ENCODE results near the gene TEX22. TPM values are rescaled to one million over a fixed set of nuclear protein-coding genes. Genes with fewer than 3 reads are reported as not detected.

TEX22 gene
- total and polyA plus RNA-seq, 7 donors: 0.10 to 0.75 (median 0.34) TPM; not detected in 2

DNA sequence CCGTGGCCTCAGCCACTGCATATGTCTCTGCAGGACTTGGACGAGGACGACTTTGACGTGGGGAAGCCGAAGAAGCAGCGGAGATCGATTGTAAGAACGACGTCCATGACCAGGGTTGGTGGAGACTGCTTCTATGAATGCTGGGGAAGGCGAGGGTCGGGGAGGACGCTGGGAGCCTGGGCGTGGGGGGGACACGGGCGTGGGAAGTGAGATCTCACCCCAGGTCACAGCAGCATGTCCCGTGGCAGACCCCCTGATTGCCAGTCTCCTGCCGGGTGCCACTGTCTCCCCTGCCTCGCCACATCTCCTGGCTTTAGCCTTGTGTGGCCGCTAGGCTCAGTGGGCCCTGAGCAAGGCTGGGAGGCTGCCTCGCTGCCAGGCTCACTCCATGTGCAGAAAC lies 29.9 kb upstream of the TEX22 start:
- ATAC-seq (no peak), DNase-seq (no peak)
- Histone ChIP-seq H3K9me3 (no peaks in the 10 kb centered on the region), H3K4me3 (no peak overlapping the region), H3K36me3 (ENCODE audit: insufficient read depth in 1 of 2, low read depth in 1 of 2) (peaks cover 0 to 41% of the 10 kb centered on the region in 2 donors), H3K27ac (no peak overlapping the region), H3K27me3 (ENCODE audit: insufficient read depth in 3 of 3, low read length in 2 of 3) (no peaks in the 10 kb centered on the region), H3K4me1 (no peaks in the 10 kb centered on the region)
- TF ChIP-seq, protein P1, sequence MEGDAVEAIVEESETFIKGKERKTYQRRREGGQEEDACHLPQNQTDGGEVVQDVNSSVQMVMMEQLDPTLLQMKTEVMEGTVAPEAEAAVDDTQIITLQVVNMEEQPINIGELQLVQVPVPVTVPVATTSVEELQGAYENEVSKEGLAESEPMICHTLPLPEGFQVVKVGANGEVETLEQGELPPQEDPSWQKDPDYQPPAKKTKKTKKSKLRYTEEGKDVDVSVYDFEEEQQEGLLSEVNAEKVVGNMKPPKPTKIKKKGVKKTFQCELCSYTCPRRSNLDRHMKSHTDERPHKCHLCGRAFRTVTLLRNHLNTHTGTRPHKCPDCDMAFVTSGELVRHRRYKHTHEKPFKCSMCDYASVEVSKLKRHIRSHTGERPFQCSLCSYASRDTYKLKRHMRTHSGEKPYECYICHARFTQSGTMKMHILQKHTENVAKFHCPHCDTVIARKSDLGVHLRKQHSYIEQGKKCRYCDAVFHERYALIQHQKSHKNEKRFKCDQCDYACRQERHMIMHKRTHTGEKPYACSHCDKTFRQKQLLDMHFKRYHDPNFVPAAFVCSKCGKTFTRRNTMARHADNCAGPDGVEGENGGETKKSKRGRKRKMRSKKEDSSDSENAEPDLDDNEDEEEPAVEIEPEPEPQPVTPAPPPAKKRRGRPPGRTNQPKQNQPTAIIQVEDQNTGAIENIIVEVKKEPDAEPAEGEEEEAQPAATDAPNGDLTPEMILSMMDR (IDR thresholded peaks at IDR 0.05): no peak
- WGBS, 3 donors: 92 to 96% (median 93%) methylated on average over 20 of the region's 20 CpGs
- intact Hi-C loops (cut with DNase I): no loop called here

- H3K27me3 ChIP-seq (ENCODE audit: insufficient read depth in 3 of 3, low read length in 2 of 3): no peaks in the 10 kb centered on the region
- ATAC-seq (no peak), DNase-seq (no peak)
- intact Hi-C loops (cut with DNase I): no loop called here
- no peaks in the 10 kb centered on the region for H3K4me1 ChIP-seq
- no peak overlapping the region for H3K27ac ChIP-seq
- TF ChIP-seq, protein P1 (IDR thresholded peaks at IDR 0.05): no peak
- H3K36me3 ChIP-seq (ENCODE audit: insufficient read depth in 1 of 2, low read depth in 1 of 2): peaks cover 0 to 41% of the 10 kb centered on the region in 2 donors
- WGBS, 3 donors: 82 to 88% (median 87%) methylated on average over 29 of the region's 29 CpGs
- H3K9me3 ChIP-seq: no peaks in the 10 kb centered on the region
- no peak overlapping the region for H3K4me3 ChIP-seq
These were observed 29.3 kb upstream of the TEX22 start for GRCh38 chr14:105368910-105369652.

DNA sequence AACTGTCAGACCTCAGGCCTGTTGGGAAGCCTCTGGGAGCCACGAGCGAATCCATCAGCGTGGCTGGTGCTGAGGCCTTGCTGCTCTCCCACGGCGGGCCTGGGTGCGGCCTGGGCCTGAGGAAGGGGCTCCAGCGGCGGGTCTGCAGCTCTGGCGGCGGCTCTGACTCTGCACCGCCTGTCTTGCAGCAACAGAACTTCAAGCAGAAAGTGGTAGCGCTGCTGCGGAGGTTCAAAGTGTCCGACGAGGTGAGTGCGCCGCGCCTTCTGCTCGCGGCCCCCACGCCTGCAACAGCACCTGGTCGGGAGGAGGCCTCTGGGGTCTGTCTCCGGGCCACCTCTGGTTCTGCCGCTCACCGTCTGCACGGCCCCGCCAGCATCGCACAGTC lies 28.7 kb upstream of the TEX22 start:
- Histone ChIP-seq H3K36me3 (ENCODE audit: insufficient read depth in 1 of 2, low read depth in 1 of 2) (peaks cover 0 to 41% of the 10 kb centered on the region in 2 donors), H3K27me3 (ENCODE audit: insufficient read depth in 3 of 3, low read length in 2 of 3) (no peaks in the 10 kb centered on the region), H3K27ac (no peak overlapping the region), H3K4me3 (no peak overlapping the region), H3K9me3 (no peaks in the 10 kb centered on the region), H3K4me1 (no peaks in the 10 kb centered on the region)
- TF ChIP-seq, protein P1 (IDR thresholded peaks at IDR 0.05): no peak
- ATAC-seq (no peak), DNase-seq (no peak)
- intact Hi-C loops (cut with DNase I): loop anchor here (1.0 to 5.0 kb wide), 5 partner anchors 78 to 159 kb away; no protein-coding TSS in a partner anchor
- WGBS, 3 donors: 94 to 95% (median 94%) methylated on average over 27 to 28 of the region's 28 CpGs

DNA sequence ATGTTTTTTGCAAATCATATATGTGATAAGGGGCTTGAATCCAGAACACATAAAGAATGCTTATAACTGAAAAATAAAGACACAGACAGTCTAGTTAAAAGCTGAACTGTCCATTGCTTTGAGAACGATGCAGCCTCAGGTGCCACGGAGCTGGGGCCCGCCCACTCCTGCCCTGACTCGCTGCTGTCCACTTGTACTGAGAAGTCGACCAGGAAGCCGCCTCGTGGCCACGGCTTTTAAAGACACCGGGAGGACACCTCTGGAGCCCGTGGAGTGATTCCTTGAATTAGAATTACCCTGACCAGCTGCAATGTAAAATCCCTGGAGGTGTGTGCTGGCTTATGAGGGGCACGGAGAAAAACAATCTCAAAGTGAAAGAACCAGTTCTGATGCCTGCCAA lies 23.9 kb upstream of the TEX22 start:
- Histone ChIP-seq H3K27me3 (ENCODE audit: insufficient read depth in 3 of 3, low read length in 2 of 3) (no peaks in the 10 kb centered on the region), H3K27ac (no peak overlapping the region), H3K4me1 (no peaks in the 10 kb centered on the region), H3K36me3 (ENCODE audit: insufficient read depth in 1 of 2, low read depth in 1 of 2) (peaks cover 0 to 19% of the 10 kb centered on the region in 2 donors), H3K4me3 (no peak overlapping the region), H3K9me3 (no peaks in the 10 kb centered on the region)
- 77 to 89% (median 83%) methylated on average over 11 of the region's 11 CpGs for WGBS, 3 donors
- DNase-seq: no peak
- no peak for ATAC-seq
- intact Hi-C loops (cut with DNase I): loop anchor here in 1 of 2 donors (5.0 kb wide), 1 partner anchor 73 kb away; no protein-coding TSS in a partner anchor
- TF ChIP-seq, protein P1 (IDR thresholded peaks at IDR 0.05): no peak

Data from psoas muscle (tissue), 8 donors.